IgD-negative memory B cell (primary cell): ENCODE measurements around the gene FHOD1. TPM values are rescaled to one million over a fixed set of nuclear protein-coding genes. Genes with fewer than 3 reads are reported as not detected.
A peak's percentile ranks its signal among the peaks of the same experiment; 100 is the strongest.

Experiments
- H3K27ac Mint-ChIP-seq, 3 donors: one replicate each; pipeline ENCODE4 v1.8.0; 2020 to 2022; ENCODE audit warnings: mild to moderate bottlenecking in 3 of 3, mixed read lengths in 3 of 3, moderate library complexity in 1 of 3
- H3K27me3 Mint-ChIP-seq: one replicate; pipeline ENCODE4 v1.8.0; 2021; ENCODE audit warnings: mixed read lengths
- H3K36me3 Mint-ChIP-seq: one replicate; pipeline ENCODE4 v1.8.0; 2020; ENCODE audit warnings: mild to moderate bottlenecking, mixed read lengths
- H3K4me1 Mint-ChIP-seq, 3 donors: one replicate each; pipeline ENCODE4 v1.8.0; 2020 to 2022; ENCODE audit warnings: mixed read lengths in 3 of 3, mild to moderate bottlenecking in 1 of 3
- H3K4me3 Mint-ChIP-seq, 4 donors: one replicate each; pipeline ENCODE4 v1.8.0; 2020 to 2022; ENCODE audit warnings: mild to moderate bottlenecking in 4 of 4, mixed read lengths in 4 of 4, moderate library complexity in 3 of 4
- H3K9me3 Mint-ChIP-seq, 3 donors: one replicate each; pipeline ENCODE4 v1.8.0; 2020 to 2021; ENCODE audit warnings: mixed read lengths in 3 of 3, mild to moderate bottlenecking in 1 of 3
- polyA plus RNA-seq: library from polyadenylated mRNA; unstranded; fragments of 300-500 nt; fragmentation: Illumina TruSeq; gene quantifications from one replicate; pipeline ENCODE4 v1.2.3, GENCODE V29; 2021

Gene FHOD1
- polyA plus RNA-seq, 1 donor from 2014 or later, result 3.8 TPM

- Mint-ChIP-seq H3K4me3 (no peak overlapping the region), H3K27me3 (no peaks in the 10 kb centered on the region), H3K36me3 (peaks cover 2% of the 10 kb centered on the region), H3K27ac (no peak overlapping the region), H3K9me3 (no peaks in the 10 kb centered on the region), H3K4me1 (peaks cover 0 to 4% (median 0%) of the 10 kb centered on the region in 3 donors)
These were observed 44.9 kb downstream of the FHOD1 start for GRCh38 chr16:67202426-67202825.

DNA sequence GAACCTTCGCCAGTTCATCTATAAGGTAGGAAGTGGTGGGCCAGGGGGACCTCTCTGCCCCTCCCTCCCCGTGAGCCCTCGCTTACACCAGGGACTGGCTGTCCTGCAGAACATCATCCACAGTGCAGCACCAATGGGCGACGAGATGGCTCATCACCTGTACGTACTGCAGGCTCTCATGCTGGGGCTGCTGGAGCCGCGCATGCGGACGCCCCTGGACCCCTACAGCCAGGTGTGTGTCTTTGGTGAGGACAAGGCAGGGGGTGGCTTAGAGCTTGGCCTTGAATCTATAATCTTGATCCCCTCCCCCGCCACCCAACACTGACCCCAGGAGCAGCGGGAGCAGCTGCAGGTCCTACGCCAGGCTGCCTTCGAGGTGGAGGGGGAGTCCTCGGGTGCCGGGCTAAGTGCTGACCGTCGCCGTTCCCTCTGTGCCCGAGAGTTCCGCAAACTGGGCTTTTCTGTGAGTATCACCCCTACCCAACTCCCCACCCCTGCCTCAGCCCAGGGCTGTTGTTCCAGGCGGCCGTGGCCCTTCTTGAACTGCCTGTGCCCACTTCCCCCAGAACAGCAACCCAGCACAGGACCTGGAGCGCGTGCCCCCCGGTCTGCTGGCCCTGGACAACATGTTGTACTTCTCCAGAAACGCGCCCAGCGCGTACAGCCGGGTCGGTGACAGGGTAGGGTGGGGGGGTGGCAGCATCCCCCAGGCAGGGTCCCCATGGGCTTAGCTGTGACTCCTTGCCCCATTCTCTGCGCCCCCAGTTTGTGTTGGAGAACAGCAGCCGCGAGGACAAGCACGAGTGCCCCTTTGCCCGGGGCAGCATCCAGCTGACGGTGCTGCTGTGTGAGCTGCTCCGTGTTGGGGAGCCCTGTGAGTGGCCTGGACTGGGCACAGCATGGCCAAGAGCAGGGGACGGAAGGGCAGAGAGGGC is 45.6 kb downstream of the FHOD1 start:
- Mint-ChIP-seq H3K27ac (no peak overlapping the region), H3K36me3 (peaks cover 2% of the 10 kb centered on the region), H3K4me1 (peaks cover 0 to 7% (median 0%) of the 10 kb centered on the region in 3 donors), H3K4me3 (no peak overlapping the region), H3K27me3 (no peaks in the 10 kb centered on the region), H3K9me3 (no peaks in the 10 kb centered on the region)

DNA sequence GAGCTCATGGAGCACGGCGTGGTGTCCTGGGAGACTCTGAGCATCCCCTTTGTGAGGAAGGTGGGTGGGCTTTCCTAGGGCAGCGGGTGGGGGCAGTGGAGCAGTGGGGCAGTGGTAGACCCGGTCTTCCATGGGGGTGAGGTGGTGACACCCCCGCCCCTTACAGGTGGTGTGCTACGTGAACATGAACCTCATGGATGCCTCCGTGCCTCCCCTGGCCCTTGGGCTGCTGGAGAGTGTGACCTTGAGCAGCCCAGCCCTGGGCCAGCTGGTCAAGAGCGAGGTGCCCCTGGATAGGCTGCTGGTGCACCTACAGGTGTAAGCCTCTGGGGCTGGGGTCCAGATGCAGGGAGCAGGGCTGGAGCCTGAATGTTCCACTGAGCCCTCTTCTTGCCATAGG is 46.8 kb downstream of the FHOD1 start:
- H3K27me3 Mint-ChIP-seq, result no peaks in the 10 kb centered on the region
- no peaks in the 10 kb centered on the region for H3K9me3 Mint-ChIP-seq
- H3K4me3 Mint-ChIP-seq, result peak overlapping the region in 1 of 4 donors; percentile 17
- H3K36me3 Mint-ChIP-seq, result peaks cover 8% of the 10 kb centered on the region
- peaks cover 2 to 11% (median 3%) of the 10 kb centered on the region in 3 donors for H3K4me1 Mint-ChIP-seq
- no peak overlapping the region for H3K27ac Mint-ChIP-seq

DNA sequence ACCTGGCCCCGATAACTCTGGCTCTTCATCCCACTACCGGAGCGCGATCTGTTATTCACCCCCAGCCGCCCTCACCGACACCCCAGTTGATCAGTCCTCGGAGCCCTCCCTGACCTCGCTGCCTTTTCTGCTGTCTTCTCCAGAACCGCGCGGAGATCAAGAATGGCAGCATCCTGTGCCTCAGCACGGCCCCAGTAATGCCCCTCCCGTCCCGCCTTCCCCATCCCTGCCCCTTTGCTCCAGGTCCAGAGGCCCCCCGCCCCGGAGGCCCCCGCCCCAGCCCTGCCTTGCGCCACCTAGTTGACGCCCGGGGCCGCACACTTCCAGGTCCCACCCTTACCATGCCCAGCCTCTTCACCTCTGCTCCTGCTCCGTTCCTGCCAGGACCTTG is 47.5 kb downstream of the FHOD1 start:
- Mint-ChIP-seq H3K4me3 (peak overlapping the region in 2 of 4 donors; percentile 25 to 63), H3K4me1 (peaks cover 2 to 11% (median 3%) of the 10 kb centered on the region in 3 donors), H3K27me3 (no peaks in the 10 kb centered on the region), H3K27ac (peak overlapping the region in 1 of 3 donors; percentile 76), H3K36me3 (peaks cover 8% of the 10 kb centered on the region), H3K9me3 (no peaks in the 10 kb centered on the region)

GRCh38 chr16:67199011-67199807 is 48.1 kb downstream of the FHOD1 start, which contains the start of gene ELMO3:
TSS of gene ELMO3 (plus strand) at chr16:67199131. CDS start at chr16:67199327, 196 bp downstream.
- H3K27ac Mint-ChIP-seq, result peak within 1 kb of the TSS; percentile 67 to 76 (median 74)
- H3K36me3 Mint-ChIP-seq, result peaks cover 8% of the 10 kb centered on the region
- H3K4me1 Mint-ChIP-seq, result peaks cover 2 to 11% (median 3%) of the 10 kb centered on the region in 3 donors
- peak within 1 kb of the TSS; percentile 25 to 78 (median 50) for H3K4me3 Mint-ChIP-seq
- no peaks in the 10 kb centered on the region for H3K9me3 Mint-ChIP-seq
- H3K27me3 Mint-ChIP-seq, result no peaks in the 10 kb centered on the region

GRCh38 chr16:67198238-67198734 is 49.0 kb downstream of the FHOD1 start:
- Mint-ChIP-seq H3K4me3 (peak overlapping the region in 2 of 4 donors; percentile 37 to 78), H3K27me3 (no peaks in the 10 kb centered on the region), H3K36me3 (peaks cover 8% of the 10 kb centered on the region), H3K4me1 (peaks cover 6 to 11% (median 11%) of the 10 kb centered on the region in 3 donors), H3K27ac (peak overlapping the region; percentile 46 to 74 (median 67)), H3K9me3 (no peaks in the 10 kb centered on the region)

GRCh38 chr16:67197704-67198103 is 49.6 kb downstream of the FHOD1 start:
- Mint-ChIP-seq H3K9me3 (no peaks in the 10 kb centered on the region), H3K36me3 (peaks cover 8% of the 10 kb centered on the region), H3K27ac (peak overlapping the region in 2 of 3 donors; percentile 67 to 74), H3K4me1 (peaks cover 9 to 14% (median 14%) of the 10 kb centered on the region in 3 donors), H3K4me3 (no peak overlapping the region), H3K27me3 (no peaks in the 10 kb centered on the region)

DNA sequence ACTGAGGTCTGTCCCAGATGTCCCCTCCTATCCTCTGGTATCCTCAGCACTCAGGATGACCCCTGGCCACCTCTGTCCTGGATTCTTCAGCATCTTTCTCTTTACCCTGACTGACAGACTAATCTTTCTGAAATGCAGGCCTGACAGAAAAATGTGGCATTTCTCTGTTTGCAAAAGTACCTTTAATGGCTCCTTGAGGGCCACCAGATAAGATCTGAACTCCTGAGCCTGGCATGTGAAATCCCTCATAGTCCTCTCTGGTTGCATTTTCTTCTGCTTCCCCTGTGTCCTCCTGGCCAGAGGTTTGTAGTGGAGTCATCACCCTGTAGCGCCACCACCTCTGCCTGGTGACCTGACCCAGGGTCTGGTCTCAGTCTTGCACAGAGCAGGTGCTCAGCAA is 50.4 kb downstream of the FHOD1 start:
- H3K4me3 Mint-ChIP-seq, result peak overlapping the region in 1 of 4 donors; percentile 77
- peaks cover 12 to 16% (median 16%) of the 10 kb centered on the region in 3 donors for H3K4me1 Mint-ChIP-seq
- H3K36me3 Mint-ChIP-seq, result peaks cover 8% of the 10 kb centered on the region
- H3K9me3 Mint-ChIP-seq, result no peaks in the 10 kb centered on the region
- H3K27ac Mint-ChIP-seq, result peak overlapping the region in 1 of 3 donors; percentile 16
- no peaks in the 10 kb centered on the region for H3K27me3 Mint-ChIP-seq

DNA sequence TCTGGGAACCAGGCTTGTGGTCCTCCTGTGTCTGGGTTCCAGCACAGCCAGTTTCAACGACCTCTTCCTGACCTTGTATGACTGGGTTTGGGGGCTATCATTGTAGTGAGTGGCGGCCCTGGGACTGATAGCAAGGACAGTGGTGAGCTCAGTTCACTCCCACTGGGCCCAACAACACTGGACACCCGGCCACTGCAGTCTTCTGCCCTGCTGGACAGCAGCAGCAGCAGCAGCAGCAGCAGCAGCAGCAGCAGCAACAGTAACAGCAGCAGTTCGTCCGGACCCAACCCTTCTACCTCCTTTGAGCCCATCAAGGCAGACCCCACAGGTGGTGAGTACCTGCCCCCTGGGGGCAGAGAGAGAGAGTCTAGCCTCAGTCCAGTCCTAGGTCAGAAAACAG is 51.6 kb downstream of the FHOD1 start:
- H3K36me3 Mint-ChIP-seq, result peaks cover 8% of the 10 kb centered on the region
- no peaks in the 10 kb centered on the region for H3K27me3 Mint-ChIP-seq
- H3K4me3 Mint-ChIP-seq, result peak overlapping the region in 1 of 4 donors; percentile 77
- peaks cover 16 to 23% (median 22%) of the 10 kb centered on the region in 3 donors for H3K4me1 Mint-ChIP-seq
- H3K9me3 Mint-ChIP-seq, result no peaks in the 10 kb centered on the region
- peak overlapping the region in 1 of 3 donors; percentile 28 for H3K27ac Mint-ChIP-seq

DNA sequence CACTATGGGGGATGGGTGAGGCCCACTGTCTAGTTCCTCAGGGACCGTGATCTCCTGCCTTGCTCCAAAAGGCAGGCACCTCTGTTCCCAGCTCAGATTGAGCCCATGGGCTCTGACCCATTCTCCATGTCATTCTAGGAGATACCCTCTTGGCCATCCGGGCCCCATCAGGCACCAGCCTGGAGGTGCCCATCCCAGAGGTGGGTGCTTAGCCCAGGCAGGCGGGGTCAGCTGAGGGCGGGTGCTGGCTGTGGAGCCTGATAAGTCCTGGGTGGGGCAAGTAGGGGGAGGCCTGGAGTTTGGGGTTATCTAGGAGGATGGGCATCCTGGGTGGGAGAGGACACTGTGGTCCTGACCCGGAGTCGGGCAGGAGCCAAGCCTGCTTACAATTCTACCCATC is 53.0 kb downstream of the FHOD1 start:
- H3K4me3 Mint-ChIP-seq, result peak overlapping the region in 2 of 4 donors; percentile 77 to 84
- no peaks in the 10 kb centered on the region for H3K9me3 Mint-ChIP-seq
- peaks cover 6% of the 10 kb centered on the region for H3K36me3 Mint-ChIP-seq
- H3K4me1 Mint-ChIP-seq, result peaks cover 16 to 23% (median 22%) of the 10 kb centered on the region in 3 donors
- H3K27me3 Mint-ChIP-seq, result no peaks in the 10 kb centered on the region
- H3K27ac Mint-ChIP-seq, result peak overlapping the region in 1 of 3 donors; percentile 57

- Mint-ChIP-seq H3K27me3 (no peaks in the 10 kb centered on the region), H3K4me1 (peaks cover 16 to 23% (median 22%) of the 10 kb centered on the region in 3 donors), H3K27ac (peak overlapping the region; percentile 12 to 46 (median 31))
These were observed 53.7 kb downstream of the FHOD1 start for GRCh38 chr16:67193536-67193935.

GRCh38 chr16:67192781-67193361 is 54.4 kb downstream of the FHOD1 start:
- Mint-ChIP-seq H3K4me1 (peaks cover 16 to 22% (median 19%) of the 10 kb centered on the region in 3 donors), H3K27ac (peak overlapping the region in 2 of 3 donors; percentile 12 to 53), H3K36me3 (peaks cover 6% of the 10 kb centered on the region), H3K9me3 (no peaks in the 10 kb centered on the region), H3K4me3 (peak overlapping the region; percentile 77 to 96 (median 90)), H3K27me3 (no peaks in the 10 kb centered on the region)

More at GRCh38 chr16:67193536-67193935, 53.7 kb downstream of the FHOD1 start:
- Mint-ChIP-seq H3K9me3 (no peaks in the 10 kb centered on the region), H3K4me3 (peak overlapping the region; percentile 60 to 96 (median 81)), H3K36me3 (peaks cover 6% of the 10 kb centered on the region)

DNA sequence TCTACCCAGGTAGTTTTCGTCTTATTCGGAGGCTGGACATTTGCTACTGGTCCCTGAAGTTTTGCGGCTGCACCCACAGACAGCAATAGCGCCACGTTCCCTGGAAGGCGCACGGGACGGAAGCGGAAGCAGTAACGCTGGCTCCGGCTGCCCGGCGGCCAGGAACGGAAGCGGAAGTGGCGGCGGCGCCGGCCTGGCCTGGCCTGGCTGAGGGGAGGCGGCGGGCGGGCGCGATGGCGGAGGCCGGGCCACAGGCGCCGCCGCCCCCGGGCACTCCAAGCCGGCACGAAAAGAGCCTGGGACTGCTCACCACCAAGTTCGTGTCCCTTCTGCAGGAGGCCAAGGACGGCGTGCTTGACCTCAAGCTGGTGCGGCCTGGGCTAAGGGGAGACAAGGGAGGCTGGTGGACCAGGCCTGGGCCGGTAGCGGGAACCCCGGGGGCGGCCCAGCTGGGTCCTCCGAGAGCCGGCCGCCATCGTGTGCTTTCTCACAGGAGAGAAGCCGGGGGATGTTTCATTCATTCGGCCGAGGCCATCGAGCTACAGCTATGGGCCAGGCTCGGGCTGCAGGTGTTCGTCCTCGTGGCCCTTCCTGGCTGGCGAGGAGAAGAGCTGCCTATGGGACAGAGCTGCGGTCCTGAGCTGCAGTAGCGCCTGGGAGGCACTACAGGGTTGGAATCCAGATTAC is 55.1 kb downstream of the FHOD1 start, which contains the start of gene E2F4:
E2F4 (plus strand) TSS at position 161 of the 687 bp plus-strand sequence; CDS start at position 234, 73 bp downstream.
- H3K27me3 Mint-ChIP-seq, result no peaks in the 10 kb centered on the region
- peak within 1 kb of the TSS; percentile 37 to 88 (median 82) for H3K27ac Mint-ChIP-seq
- no peaks in the 10 kb centered on the region for H3K9me3 Mint-ChIP-seq
- peaks cover 6% of the 10 kb centered on the region for H3K36me3 Mint-ChIP-seq
- peak within 1 kb of the TSS; percentile 77 to 96 (median 90) for H3K4me3 Mint-ChIP-seq
- H3K4me1 Mint-ChIP-seq, result peaks cover 16 to 22% (median 19%) of the 10 kb centered on the region in 3 donors
